Ramos (cell line): ENCODE data around the gene OR10C1.
"Not testable (repeated sequence)": the region's sequence is repeated elsewhere in the genome, so short reads cannot be mapped to it uniquely, and the experiment has no call there.

Source experiments
- in situ Hi-C: fragments of 300-500 bp; cut with MboI; formaldehyde crosslinking; loops from one replicate; pipeline ENCODE4 v1.14.3; 2022; ENCODE audit warnings: low sequenced_read_pairs; ENCODE audit not compliant: unreplicated experiment

Gene OR10C1

GRCh38 chr6:29439006-29439405 is at the start of gene OR10C1:
OR10C1 (plus strand) TSS chr6:29439306; CDS start chr6:29440016, 710 bp downstream.
- in situ Hi-C loops, result no loop called here

GRCh38 chr6:29395331-29395730 is 43.8 kb upstream of the OR10C1 start, which contains the start of gene OR12D2:
OR12D2 (plus strand) TSS chr6:29395631; CDS start chr6:29396700, 1,069 bp downstream.
- in situ Hi-C loops, result no loop called here

- in situ Hi-C loops, result no loop called here
Observed at GRCh38 chr6:29399525-29399924, 39.6 kb upstream of the OR10C1 start.

- in situ Hi-C loops, result no loop called here
Observed at GRCh38 chr6:29403801-29404200, 35.3 kb upstream of the OR10C1 start.

GRCh38 chr6:29414588-29414987 is 24.5 kb upstream of the OR10C1 start, which contains the start of gene OR12D1:
OR12D1 (plus strand) TSS chr6:29414928.
- in situ Hi-C loops, result no loop called here

- in situ Hi-C loops, result no loop called here
Observed at GRCh38 chr6:29419516-29419915, 19.6 kb upstream of the OR10C1 start.

GRCh38 chr6:29424168-29424567 is 14.9 kb upstream of the OR10C1 start:
- in situ Hi-C loops, result no loop called here

- in situ Hi-C loops, result no loop called here
Observed at GRCh38 chr6:29424575-29424974, 14.5 kb upstream of the OR10C1 start.

GRCh38 chr6:29425075-29425474 is 14.0 kb upstream of the OR10C1 start:
- in situ Hi-C loops, result no loop called here

GRCh38 chr6:29426654-29427053 is 12.5 kb upstream of the OR10C1 start:
- in situ Hi-C loops, result no loop called here

- in situ Hi-C loops, result not testable (repeated sequence)
Observed at GRCh38 chr6:29436730-29437129, 2.4 kb upstream of the OR10C1 start.

- in situ Hi-C loops, result no loop called here
Observed at GRCh38 chr6:29442719-29443118, 3.6 kb downstream of the OR10C1 start.

- in situ Hi-C loops, result not testable (repeated sequence)
Observed at GRCh38 chr6:29444031-29444430, 4.9 kb downstream of the OR10C1 start.

- in situ Hi-C loops, result no loop called here
Observed at GRCh38 chr6:29447670-29448069, 8.6 kb downstream of the OR10C1 start.

GRCh38 chr6:29451471-29452193 is 12.5 kb downstream of the OR10C1 start:
- in situ Hi-C loops, result no loop called here

- in situ Hi-C loops, result no loop called here
Observed at GRCh38 chr6:29456971-29457370, 17.9 kb downstream of the OR10C1 start, which contains the start of the genes OR11A1 and OR2H1. OR11A1 (minus strand) TSS chr6:29457071; CDS start chr6:29427641, 29,430 bp downstream. OR2H1 (plus strand) TSS chr6:29457155; CDS start chr6:29461770, 4,615 bp downstream.

GRCh38 chr6:29461021-29461814 is 22.1 kb downstream of the OR10C1 start:
- in situ Hi-C loops, result no loop called here

- in situ Hi-C loops, result no loop called here
Observed at GRCh38 chr6:29462022-29462421, 22.9 kb downstream of the OR10C1 start.

GRCh38 chr6:29465279-29465678 is 26.2 kb downstream of the OR10C1 start:
- in situ Hi-C loops, result no loop called here

GRCh38 chr6:29465801-29466200 is 26.7 kb downstream of the OR10C1 start:
- in situ Hi-C loops, result no loop called here

- in situ Hi-C loops, result no loop called here
Observed at GRCh38 chr6:29466241-29466640, 27.1 kb downstream of the OR10C1 start.
